ENCODE measurements around the gene DYNLT2.

Gene DYNLT2

GRCh38 chr6:169723200-169723909, 28.0 kb downstream of the DYNLT2 start:
- in situ Hi-C loops (cut with HindIII; ENCODE audit: low pct_ligation_motif_present, low sequenced_read_pairs), result no loop called here
- H3K36me3 ChIP-seq (replicated peaks), result no peaks in the 10 kb centered on the region
- TF ChIP-seq CTCF (IDR thresholded peaks at IDR 0.05; ENCODE audit: low read depth, low read length, missing control alignments), result no peak
- no peaks in the 10 kb centered on the region for H3K27me3 ChIP-seq (replicated peaks)
- H3K27ac ChIP-seq, result peak overlapping the region; percentile 65
- DNase-seq, result peak; percentile 38
- peak overlapping the region; percentile 72 for H3K4me3 ChIP-seq (ENCODE audit: low read depth, low read length)

- no peaks in the 10 kb centered on the region for H3K36me3 ChIP-seq (replicated peaks)
- in situ Hi-C loops (cut with HindIII; ENCODE audit: low pct_ligation_motif_present, low sequenced_read_pairs), result no loop called here
- TF ChIP-seq CTCF (IDR thresholded peaks at IDR 0.05; ENCODE audit: low read depth, low read length, missing control alignments), result no peak
- DNase-seq, result peak; percentile 61
- H3K27ac ChIP-seq, result peak overlapping the region; percentile 65
- peak overlapping the region; percentile 72 for H3K4me3 ChIP-seq (ENCODE audit: low read depth, low read length)
- no peaks in the 10 kb centered on the region for H3K27me3 ChIP-seq (replicated peaks)
These were observed 28.8 kb downstream of the DYNLT2 start for GRCh38 chr6:169722362-169723199.

DNA sequence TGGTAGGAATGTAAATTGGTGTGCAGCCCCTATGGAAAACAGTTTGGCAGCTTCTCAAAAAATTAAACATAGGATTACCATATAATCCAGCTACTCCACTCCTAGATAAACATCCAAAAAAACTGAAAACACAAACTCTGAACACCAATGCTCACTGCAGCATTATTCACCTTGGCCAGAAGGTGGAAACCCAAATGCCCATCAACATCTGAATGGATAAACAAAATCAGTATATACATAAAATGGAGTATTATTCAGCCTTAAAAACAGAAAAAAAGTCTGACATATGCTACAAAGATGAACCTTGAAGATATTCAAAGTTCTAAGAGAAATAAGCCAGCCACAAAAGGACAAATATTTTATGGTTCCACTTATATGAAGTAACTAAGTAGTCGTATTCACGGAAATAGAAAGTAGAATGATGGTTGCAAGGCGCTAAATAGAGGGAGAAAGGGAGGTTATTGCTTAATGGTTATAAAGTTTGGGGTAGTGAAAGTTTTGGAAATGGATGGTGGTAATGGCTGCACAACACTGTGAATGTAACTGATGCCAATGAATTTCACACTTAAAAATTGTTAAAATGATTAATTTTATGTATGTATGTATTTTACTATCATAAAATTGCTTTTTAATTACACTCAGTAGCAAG, 31.0 kb downstream of the DYNLT2 start:
- H3K36me3 ChIP-seq (replicated peaks), result peaks cover 3% of the 10 kb centered on the region
- no peak for DNase-seq
- no peaks in the 10 kb centered on the region for H3K27me3 ChIP-seq (replicated peaks)
- no peak overlapping the region for H3K27ac ChIP-seq
- in situ Hi-C loops (cut with HindIII; ENCODE audit: low pct_ligation_motif_present, low sequenced_read_pairs), result no loop called here
- TF ChIP-seq CTCF (IDR thresholded peaks at IDR 0.05; ENCODE audit: low read depth, low read length, missing control alignments), result peak; percentile 8
- no peak overlapping the region for H3K4me3 ChIP-seq (ENCODE audit: low read depth, low read length)

DNA sequence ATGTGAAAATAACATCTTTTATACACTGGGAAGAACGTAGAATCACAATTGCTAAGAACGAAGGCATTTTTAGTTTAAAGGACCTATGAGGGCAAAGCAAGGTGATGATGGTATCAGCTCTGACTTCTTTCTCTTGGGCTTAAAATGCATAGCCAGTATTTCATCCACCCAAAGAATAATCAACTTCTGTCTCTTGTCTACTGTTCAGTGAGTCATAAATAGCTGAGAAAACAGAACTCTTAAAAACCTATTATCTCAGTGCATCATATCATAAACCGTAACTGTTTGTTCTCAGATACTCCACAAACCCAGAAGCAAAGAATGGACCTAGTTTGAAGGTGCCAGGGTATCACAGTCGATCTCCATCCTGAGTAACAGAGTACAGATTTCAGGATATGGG, 32.3 kb downstream of the DYNLT2 start:
- Histone ChIP-seq H3K27me3 (replicated peaks) (no peaks in the 10 kb centered on the region), H3K4me3 (ENCODE audit: low read depth, low read length) (no peak overlapping the region), H3K36me3 (replicated peaks) (peaks cover 11% of the 10 kb centered on the region), H3K27ac (no peak overlapping the region)
- DNase-seq, result no peak
- TF ChIP-seq CTCF (IDR thresholded peaks at IDR 0.05; ENCODE audit: low read depth, low read length, missing control alignments), result no peak
- in situ Hi-C loops (cut with HindIII; ENCODE audit: low pct_ligation_motif_present, low sequenced_read_pairs), result no loop called here

- TF ChIP-seq CTCF (IDR thresholded peaks at IDR 0.05; ENCODE audit: low read depth, low read length, missing control alignments), result no peak
- DNase-seq, result no peak
- H3K36me3 ChIP-seq (replicated peaks), result peaks cover 15% of the 10 kb centered on the region
- in situ Hi-C loops (cut with HindIII; ENCODE audit: low pct_ligation_motif_present, low sequenced_read_pairs), result no loop called here
- no peak overlapping the region for H3K4me3 ChIP-seq (ENCODE audit: low read depth, low read length)
- no peak overlapping the region for H3K27ac ChIP-seq
- H3K27me3 ChIP-seq (replicated peaks), result no peaks in the 10 kb centered on the region
These were observed 36.8 kb downstream of the DYNLT2 start for GRCh38 chr6:169714595-169714994.

All from brain microvascular endothelial cell (primary cell).